DND-41 (cell line): ENCODE results near the gene FIBCD1.

ENCODE experiments used
- ATAC-seq: fragments of 200-7000 bp; cut with Tn5 transposase; 3 replicates; pipeline ENCODE4 v1.9.1; 2021; ENCODE audit warnings: low read depth; ENCODE audit not compliant: insufficient read depth
- DNase-seq: peaks from one replicate; pipeline ENCODE4 v3.0.0-alpha.2; 2020
- H2AFZ ChIP-seq: 2 replicates; pipeline ENCODE4 v1.6.0; 2012; ENCODE audit warnings: low read depth, low read length
- H3K27ac ChIP-seq: 2 replicates; pipeline ENCODE4 v1.5.1; 2012; ENCODE audit warnings: low read length, inconsistent platforms
- H3K27me3 ChIP-seq: fragments of 200-600 bp; sonication (generic); 2 replicates; pipeline ENCODE4 v1.6.0; 2012; ENCODE audit warnings: low read length, mild to moderate bottlenecking, inconsistent platforms; ENCODE audit not compliant: insufficient read depth, poor library complexity
- H3K36me3 ChIP-seq: 2 replicates; pipeline ENCODE4 v1.5.1; 2012; ENCODE audit warnings: low read length, inconsistent platforms; ENCODE audit not compliant: insufficient read depth
- H3K4me1 ChIP-seq: 2 replicates; pipeline ENCODE4 v1.5.1; 2012; ENCODE audit warnings: mild to moderate bottlenecking, low read length; ENCODE audit not compliant: insufficient read depth
- H3K4me2 ChIP-seq: 2 replicates; pipeline ENCODE4 v1.6.0; 2012; ENCODE audit warnings: mild to moderate bottlenecking, moderate library complexity, low read length, inconsistent platforms; ENCODE audit not compliant: insufficient read depth
- H3K4me3 ChIP-seq, 2 experiments: fragments of 200-600 bp in 1 of 2; shearing (Covaris generic) in 1 of 2; 2 replicates each; pipeline ENCODE4 v1.5.1; 2012 to 2016; ENCODE audit warnings: inconsistent platforms in 2 of 2, low read length in 2 of 2, mild to moderate bottlenecking in 2 of 2, low read depth in 1 of 2, moderate library complexity in 1 of 2
- H3K79me2 ChIP-seq: 2 replicates; pipeline ENCODE4 v1.6.0; 2012; ENCODE audit warnings: low read length, inconsistent platforms; ENCODE audit not compliant: insufficient read depth
- H3K9ac ChIP-seq: 2 replicates; pipeline ENCODE4 v1.6.0; 2012; ENCODE audit warnings: low read depth, mild to moderate bottlenecking, inconsistent platforms, low read length, moderate library complexity
- H3K9me3 ChIP-seq: 2 replicates; pipeline ENCODE4 v1.5.1; 2012; ENCODE audit warnings: low read length, moderate library complexity, mild to moderate bottlenecking, inconsistent platforms; ENCODE audit not compliant: insufficient read depth, severe bottlenecking
- H4K20me1 ChIP-seq: 2 replicates; pipeline ENCODE4 v1.6.0; 2012; ENCODE audit warnings: low read length; ENCODE audit not compliant: insufficient read depth
- EZH2 ChIP-seq: IDR thresholded peaks from 3 replicates; pipeline ENCODE4 v1.6.1; 2012; ENCODE audit warnings: borderline replicate concordance, low read depth, mild to moderate bottlenecking, moderate library complexity, low read length, inconsistent platforms; ENCODE audit not compliant: severe bottlenecking
- TF ChIP-seq, protein P1 (sequence below): IDR thresholded peaks from 2 replicates; pipeline ENCODE4 v1.5.1; 2012; ENCODE audit warnings: borderline replicate concordance, low read length, moderate library complexity, mild to moderate bottlenecking; ENCODE audit not compliant: poor library complexity, severe bottlenecking; ENCODE audit errors: extremely low read depth

Gene FIBCD1

DNA sequence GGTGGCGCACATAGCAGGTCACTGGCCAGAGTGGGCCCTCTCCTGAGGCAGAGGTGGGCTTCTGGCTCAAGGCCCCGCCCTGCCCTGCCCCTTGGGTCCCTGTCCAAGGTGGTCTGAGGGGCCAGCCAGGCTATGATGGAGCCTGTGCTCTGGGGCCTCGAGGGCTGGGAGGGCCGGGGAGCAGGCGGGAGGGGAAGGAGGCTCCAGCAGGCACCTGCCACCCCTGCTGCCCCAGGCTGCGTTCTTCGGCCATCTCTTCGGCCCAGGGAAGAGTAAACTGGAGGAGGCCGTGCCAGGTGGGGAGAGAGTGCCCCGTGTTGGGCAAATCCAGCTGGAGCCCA lies 14.6 kb downstream of the FIBCD1 start:
- no peak for DNase-seq
- no peak for ATAC-seq
- Histone ChIP-seq H3K4me2 (no peak overlapping the region), H3K9ac (no peak overlapping the region), H3K79me2 (no peaks in the 10 kb centered on the region), H3K36me3 (no peaks in the 10 kb centered on the region), H2AFZ (no peak overlapping the region), H3K27me3 (no peaks in the 10 kb centered on the region), H3K9me3 (no peaks in the 10 kb centered on the region), H3K4me3 (no peak overlapping the region), H4K20me1 (no peaks in the 10 kb centered on the region), H3K27ac (no peak overlapping the region), H3K4me1 (no peaks in the 10 kb centered on the region)
- no peak for TF ChIP-seq EZH2
- TF ChIP-seq, protein P1, sequence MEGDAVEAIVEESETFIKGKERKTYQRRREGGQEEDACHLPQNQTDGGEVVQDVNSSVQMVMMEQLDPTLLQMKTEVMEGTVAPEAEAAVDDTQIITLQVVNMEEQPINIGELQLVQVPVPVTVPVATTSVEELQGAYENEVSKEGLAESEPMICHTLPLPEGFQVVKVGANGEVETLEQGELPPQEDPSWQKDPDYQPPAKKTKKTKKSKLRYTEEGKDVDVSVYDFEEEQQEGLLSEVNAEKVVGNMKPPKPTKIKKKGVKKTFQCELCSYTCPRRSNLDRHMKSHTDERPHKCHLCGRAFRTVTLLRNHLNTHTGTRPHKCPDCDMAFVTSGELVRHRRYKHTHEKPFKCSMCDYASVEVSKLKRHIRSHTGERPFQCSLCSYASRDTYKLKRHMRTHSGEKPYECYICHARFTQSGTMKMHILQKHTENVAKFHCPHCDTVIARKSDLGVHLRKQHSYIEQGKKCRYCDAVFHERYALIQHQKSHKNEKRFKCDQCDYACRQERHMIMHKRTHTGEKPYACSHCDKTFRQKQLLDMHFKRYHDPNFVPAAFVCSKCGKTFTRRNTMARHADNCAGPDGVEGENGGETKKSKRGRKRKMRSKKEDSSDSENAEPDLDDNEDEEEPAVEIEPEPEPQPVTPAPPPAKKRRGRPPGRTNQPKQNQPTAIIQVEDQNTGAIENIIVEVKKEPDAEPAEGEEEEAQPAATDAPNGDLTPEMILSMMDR = no peak

DNA sequence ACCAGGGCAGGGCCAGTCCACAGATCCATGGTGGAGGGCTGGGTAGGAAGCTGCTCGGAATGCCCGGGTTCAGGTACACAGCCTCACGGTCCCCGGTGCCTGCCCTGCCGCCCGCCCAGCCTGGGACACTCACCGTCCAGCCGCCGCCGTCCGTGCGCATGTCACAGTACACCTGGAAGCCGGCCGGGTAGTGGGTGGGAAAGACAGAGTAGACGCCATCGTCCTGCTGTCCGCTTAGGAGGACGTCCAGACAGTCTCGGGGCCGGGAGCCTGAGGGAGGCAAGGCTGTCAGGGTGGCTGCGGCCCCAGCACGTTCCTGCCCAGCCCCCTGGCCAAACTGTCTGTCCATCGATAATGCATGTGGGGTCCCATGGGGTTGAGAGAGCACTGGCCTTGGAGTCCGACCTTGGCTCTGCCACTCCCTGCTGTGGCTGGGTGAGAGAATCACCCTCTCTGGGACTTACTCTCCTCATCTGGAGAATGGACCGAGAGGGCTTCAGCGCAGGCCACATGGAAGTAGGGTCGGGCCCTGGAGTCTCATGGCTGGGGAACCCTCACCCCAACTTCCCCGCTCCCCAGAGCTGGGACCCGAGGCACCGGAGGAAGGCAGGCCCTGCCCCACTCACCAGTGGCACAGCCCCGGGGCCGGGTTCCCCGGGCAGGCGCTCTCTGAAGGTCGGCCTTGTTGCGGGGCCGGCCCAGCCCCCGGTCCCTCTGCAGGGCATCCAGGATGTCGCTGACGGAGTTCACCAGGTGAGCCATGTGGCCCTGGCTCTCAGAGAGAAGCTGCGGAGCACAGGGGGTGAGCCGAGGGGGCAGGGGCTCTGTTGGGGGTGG lies 15.2 kb downstream of the FIBCD1 start:
- Histone ChIP-seq H2AFZ (no peak overlapping the region), H3K9ac (no peak overlapping the region), H3K4me3 (no peak overlapping the region), H3K79me2 (no peaks in the 10 kb centered on the region), H3K4me1 (no peaks in the 10 kb centered on the region), H3K27me3 (no peaks in the 10 kb centered on the region), H3K27ac (no peak overlapping the region), H3K4me2 (no peak overlapping the region), H3K36me3 (no peaks in the 10 kb centered on the region), H4K20me1 (no peaks in the 10 kb centered on the region), H3K9me3 (no peaks in the 10 kb centered on the region)
- TF ChIP-seq, protein P1 = no peak
- no peak for TF ChIP-seq EZH2
- DNase-seq (no peak), ATAC-seq (no peak)

DNA sequence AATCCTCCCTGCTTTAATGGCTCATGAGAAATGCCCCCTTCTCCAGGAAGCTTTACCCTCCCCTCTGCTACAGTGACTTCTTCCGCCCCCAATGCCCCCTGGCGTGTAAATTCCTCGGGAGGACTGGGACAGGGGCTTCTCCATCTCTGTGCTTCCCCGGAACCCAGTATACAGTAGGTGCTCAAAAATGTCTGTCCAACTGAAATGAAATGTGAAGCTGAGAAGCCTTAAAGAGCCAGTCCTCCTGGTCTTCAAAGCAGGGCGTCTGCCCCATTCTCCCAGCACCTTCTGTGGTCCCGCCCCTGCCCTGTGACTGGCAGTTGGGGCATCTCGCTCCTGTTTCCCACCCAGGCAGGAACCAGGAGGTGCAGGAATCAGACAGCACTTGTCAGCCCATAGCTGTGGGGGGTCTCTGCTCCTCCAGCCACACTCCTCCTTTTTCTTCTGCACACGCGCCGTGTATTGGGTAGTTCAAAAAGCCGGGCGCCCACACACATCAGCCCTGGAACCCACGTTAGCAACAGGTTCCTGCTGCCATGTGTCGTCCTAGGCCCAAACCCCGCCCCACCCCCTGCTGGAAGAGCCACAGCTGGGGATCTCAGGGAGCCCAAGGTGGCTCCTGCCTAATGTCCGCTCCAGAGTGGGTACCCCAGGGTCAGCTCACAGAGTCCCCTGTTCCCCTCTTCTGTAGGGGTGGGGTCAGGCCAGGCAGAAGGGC lies 16.0 kb downstream of the FIBCD1 start:
- Histone ChIP-seq H3K4me2 (no peak overlapping the region), H3K27me3 (no peaks in the 10 kb centered on the region)
- ATAC-seq = no peak

More for the DNA sequence above, 16.0 kb downstream of the FIBCD1 start:
- TF ChIP-seq, protein P1 = no peak
- no peak for TF ChIP-seq EZH2
- Histone ChIP-seq H3K27ac (no peak overlapping the region), H3K79me2 (no peaks in the 10 kb centered on the region), H3K4me1 (no peaks in the 10 kb centered on the region), H3K9me3 (no peaks in the 10 kb centered on the region), H3K9ac (no peak overlapping the region), H4K20me1 (no peaks in the 10 kb centered on the region), H3K36me3 (no peaks in the 10 kb centered on the region), H3K4me3 (no peak overlapping the region), H2AFZ (no peak overlapping the region)
- DNase-seq = no peak
